GM21423 (cell line): ENCODE results near the gene PHACTR1.

Source experiments
- ATAC-seq: cut with Tn5 transposase; IDR thresholded peaks from one replicate; pipeline ENCODE4 v1.9.1; 2021; ENCODE audit warnings: mild to moderate bottlenecking, moderate library complexity; ENCODE audit not compliant: unreplicated experiment

Gene PHACTR1

GRCh38 chr6:13296536-13296997 is 580.0 kb downstream of the PHACTR1 start:
- peak; percentile 34 for ATAC-seq

GRCh38 chr6:13297391-13297790 is 580.8 kb downstream of the PHACTR1 start:
- ATAC-seq, result no peak

GRCh38 chr6:13298446-13298845 is 581.9 kb downstream of the PHACTR1 start:
- ATAC-seq, result no peak

- ATAC-seq, result no peak
Measured at GRCh38 chr6:13299403-13299821, 582.8 kb downstream of the PHACTR1 start.

GRCh38 chr6:13299918-13300317 is 583.4 kb downstream of the PHACTR1 start:
- ATAC-seq, result no peak

GRCh38 chr6:13300643-13301590 is 584.4 kb downstream of the PHACTR1 start:
- no peak for ATAC-seq

- ATAC-seq, result no peak
Measured at GRCh38 chr6:13302291-13302690, 585.7 kb downstream of the PHACTR1 start.

- peak; percentile 61 for ATAC-seq
Measured at GRCh38 chr6:13302751-13303667, 586.4 kb downstream of the PHACTR1 start.

- ATAC-seq, result peak; percentile 45
Measured at GRCh38 chr6:13303668-13304017, 587.1 kb downstream of the PHACTR1 start.

GRCh38 chr6:13304101-13304500 is 587.5 kb downstream of the PHACTR1 start:
- no peak for ATAC-seq

- peak; percentile 33 for ATAC-seq
Measured at GRCh38 chr6:13304580-13305260, 588.2 kb downstream of the PHACTR1 start.

- ATAC-seq, result no peak
Measured at GRCh38 chr6:13305288-13305687, 588.7 kb downstream of the PHACTR1 start.

GRCh38 chr6:13305791-13306190 is 589.2 kb downstream of the PHACTR1 start:
- no peak for ATAC-seq

GRCh38 chr6:13307508-13307995 is 591.0 kb downstream of the PHACTR1 start:
- no peak for ATAC-seq

GRCh38 chr6:13308332-13308731 is 591.8 kb downstream of the PHACTR1 start:
- ATAC-seq, result no peak

GRCh38 chr6:13311155-13311554 is 594.6 kb downstream of the PHACTR1 start:
- ATAC-seq, result no peak

GRCh38 chr6:13314806-13315205 is 598.2 kb downstream of the PHACTR1 start:
- no peak for ATAC-seq

- ATAC-seq, result no peak
Measured at GRCh38 chr6:13315896-13316295, 599.3 kb downstream of the PHACTR1 start.

- no peak for ATAC-seq
Measured at GRCh38 chr6:13318821-13319220, 602.3 kb downstream of the PHACTR1 start.

GRCh38 chr6:13319891-13320564 is 603.5 kb downstream of the PHACTR1 start:
- ATAC-seq, result no peak
